AG09309 (cell line): ENCODE results near the gene NEK4.
"Not testable (repeated sequence)": the region's sequence is repeated elsewhere in the genome, so short reads cannot be mapped to it uniquely, and the experiment has no call there.

ENCODE experiments used
- DNase-seq: peaks from one replicate; pipeline ENCODE4 v3.0.0-alpha.2; 2010; ENCODE audit warnings: low read depth
- H3K4me3 ChIP-seq: 2 replicates; pipeline ENCODE4 v1.5.1; 2011; ENCODE audit warnings: mild to moderate bottlenecking, low read depth, low read length, moderate library complexity; ENCODE audit not compliant: control insufficient read depth
- TF ChIP-seq, protein P1 (sequence below): IDR thresholded peaks from 2 replicates; pipeline ENCODE4 v1.5.1; 2011; ENCODE audit warnings: mild to moderate bottlenecking, low read depth, low read length, inconsistent platforms; ENCODE audit not compliant: insufficient read depth, control insufficient read depth; ENCODE audit errors: missing control alignments

Gene NEK4

DNA sequence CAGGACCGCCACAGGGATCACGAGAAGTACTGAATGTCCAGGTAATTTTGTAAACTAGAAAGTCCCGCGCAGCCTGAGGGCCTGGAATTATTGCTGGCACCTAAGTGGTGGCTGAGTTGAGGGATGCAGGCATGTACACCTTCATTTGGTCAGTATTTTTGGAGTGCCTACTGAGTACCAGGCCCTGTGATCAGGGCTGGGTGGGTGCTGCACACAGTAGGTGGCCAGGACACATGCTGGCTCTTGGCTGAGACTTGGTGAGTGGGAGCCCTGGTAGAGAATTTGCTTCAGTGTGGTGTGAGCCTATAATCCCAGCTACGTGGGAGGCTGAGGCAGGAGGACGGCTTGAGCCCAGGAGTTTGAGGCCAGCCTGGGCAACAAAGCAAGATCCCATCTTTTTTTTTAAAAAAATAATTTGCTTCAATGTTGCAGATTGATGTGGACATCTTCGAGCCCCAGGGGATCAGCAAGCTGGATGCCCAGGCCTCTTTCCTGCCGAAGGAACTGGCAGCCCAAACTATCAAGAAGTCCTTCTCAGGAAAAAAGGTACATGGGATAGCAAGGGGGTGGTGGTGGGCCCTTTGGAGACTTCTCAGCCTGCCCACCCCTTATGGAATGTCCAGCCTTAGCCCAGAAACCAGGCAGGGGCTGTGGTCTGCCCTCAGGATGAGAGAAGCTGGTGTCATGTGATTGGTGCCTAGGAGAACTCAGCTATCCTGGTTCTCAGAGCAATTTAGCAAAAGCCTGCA is 9.3 kb upstream of the NEK4 start:
- no peak for DNase-seq
- TF ChIP-seq, protein P1, sequence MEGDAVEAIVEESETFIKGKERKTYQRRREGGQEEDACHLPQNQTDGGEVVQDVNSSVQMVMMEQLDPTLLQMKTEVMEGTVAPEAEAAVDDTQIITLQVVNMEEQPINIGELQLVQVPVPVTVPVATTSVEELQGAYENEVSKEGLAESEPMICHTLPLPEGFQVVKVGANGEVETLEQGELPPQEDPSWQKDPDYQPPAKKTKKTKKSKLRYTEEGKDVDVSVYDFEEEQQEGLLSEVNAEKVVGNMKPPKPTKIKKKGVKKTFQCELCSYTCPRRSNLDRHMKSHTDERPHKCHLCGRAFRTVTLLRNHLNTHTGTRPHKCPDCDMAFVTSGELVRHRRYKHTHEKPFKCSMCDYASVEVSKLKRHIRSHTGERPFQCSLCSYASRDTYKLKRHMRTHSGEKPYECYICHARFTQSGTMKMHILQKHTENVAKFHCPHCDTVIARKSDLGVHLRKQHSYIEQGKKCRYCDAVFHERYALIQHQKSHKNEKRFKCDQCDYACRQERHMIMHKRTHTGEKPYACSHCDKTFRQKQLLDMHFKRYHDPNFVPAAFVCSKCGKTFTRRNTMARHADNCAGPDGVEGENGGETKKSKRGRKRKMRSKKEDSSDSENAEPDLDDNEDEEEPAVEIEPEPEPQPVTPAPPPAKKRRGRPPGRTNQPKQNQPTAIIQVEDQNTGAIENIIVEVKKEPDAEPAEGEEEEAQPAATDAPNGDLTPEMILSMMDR, result no peak
- no peak overlapping the region for H3K4me3 ChIP-seq

DNA sequence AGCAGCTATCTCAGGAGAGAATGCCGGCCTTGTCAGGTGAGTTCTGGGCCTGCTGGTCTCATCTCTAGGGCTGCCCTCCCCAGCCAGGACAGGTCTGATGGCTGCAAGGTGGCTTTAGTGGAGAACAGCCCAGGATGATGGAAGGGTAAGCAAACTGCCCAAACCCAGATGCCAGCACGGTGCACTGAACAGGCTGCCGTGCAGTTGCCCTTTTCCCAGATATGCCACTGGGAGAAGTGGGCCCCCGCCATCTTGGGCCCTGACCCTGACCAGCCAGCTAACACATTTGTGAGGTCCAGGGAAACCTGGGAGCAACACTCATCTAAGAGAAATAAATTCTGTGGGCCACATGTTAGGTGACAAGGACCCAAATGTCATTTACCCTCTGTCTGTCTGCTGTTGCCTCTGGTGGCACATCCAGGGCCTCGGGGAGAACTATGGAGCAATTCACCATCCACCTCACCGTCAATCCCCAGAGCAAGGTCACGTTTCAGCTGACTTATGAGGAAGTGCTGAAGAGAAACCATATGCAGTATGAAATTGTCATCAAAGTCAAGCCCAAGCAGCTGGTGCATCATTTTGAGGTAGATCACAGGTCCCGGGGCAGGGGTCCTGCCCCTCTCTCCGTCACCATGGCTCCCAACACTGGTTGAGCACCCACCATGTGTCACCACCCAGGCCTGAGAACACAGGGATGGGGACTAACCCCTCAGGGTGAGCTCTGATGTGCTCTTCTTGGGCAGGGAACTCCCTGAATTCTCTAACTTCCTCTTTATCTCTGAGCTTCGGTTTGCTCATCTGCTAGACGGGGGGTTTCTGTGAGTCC is 8.5 kb upstream of the NEK4 start:
- no peak for DNase-seq

DNA sequence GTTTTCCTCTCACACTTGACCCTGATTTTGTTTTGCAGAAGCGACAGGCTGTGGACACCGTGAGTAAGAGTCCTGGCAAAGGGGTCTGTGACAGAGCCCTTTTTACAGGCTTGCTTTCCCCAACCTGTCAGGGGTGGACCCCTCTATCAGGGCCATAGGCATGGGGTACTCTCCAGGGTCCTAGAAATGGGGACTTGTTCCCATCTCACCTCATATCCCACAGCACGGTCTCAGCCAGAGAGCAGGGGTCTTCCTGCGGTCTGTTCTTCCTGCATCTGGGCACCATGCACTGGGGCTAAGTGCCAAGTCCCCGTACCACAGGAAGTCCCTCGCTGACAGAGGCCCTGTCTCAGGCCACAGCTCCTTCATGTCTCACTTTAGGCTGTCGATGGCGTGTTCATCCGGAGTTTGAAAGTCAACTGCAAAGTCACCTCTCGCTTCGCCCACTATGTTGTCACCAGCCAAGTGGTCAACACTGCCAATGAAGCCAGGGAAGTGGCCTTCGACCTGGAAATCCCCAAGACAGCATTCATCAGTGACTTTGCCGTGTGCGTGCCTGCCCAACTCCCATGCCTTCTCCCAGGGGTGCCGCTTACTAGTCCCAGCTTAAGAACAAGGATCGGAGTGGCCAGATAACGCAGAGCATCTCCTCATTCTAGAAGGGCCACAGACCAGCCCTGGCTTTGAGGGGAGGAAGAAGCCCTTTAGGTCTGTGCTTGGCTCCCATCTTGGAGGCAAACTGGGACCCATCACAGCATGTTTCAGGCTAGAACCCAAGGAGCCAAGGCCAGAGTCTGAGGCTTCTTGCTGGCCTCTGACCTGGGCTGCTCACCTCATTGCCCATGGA is 7.4 kb upstream of the NEK4 start:
- H3K4me3 ChIP-seq, result no peak overlapping the region
- TF ChIP-seq, protein P1, result no peak
- DNase-seq, result no peak

More for the DNA sequence above, 8.5 kb upstream of the NEK4 start:
- TF ChIP-seq, protein P1, result no peak
- no peak overlapping the region for H3K4me3 ChIP-seq

DNA sequence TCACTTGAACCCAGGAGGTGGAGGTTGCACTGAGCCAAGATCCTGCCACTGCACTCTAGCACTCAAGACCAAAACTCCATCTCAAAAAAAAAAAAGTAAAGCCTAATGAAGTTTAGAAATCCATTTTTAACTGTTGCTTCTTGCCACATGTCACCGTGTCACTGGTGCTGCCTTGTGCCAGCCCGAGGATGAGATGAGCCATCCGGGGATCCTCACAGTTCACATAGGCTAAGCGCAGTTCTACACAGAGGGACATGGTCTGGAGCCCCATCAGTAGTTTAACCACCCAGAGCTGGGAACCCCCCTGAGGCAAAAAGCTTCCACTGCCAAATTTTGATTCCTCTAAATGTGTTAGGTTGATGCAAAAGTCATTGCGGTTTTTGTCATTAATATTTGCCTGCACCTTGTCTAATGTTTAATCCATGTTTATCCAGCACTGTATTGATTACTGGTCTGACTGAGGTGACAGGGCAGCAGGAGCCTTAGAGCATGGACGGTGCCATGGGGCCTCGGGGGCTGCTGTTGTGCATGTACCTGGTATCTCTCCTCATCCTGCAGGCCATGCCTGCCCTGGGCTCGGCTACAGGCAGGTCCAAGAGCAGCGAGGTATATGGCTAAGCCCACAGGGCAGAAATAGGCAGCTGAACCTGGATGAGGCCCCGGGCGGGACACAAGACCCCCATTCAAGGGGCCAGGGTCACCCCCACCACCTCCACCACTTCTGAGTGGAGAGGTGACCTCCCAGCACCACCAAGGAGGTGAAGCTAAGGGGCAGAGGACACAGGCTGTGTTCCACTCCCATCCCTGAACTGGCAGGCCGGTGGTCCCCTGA is 6.6 kb upstream of the NEK4 start, which contains the start of gene ITIH1:
ITIH1 (plus strand) TSS at position 473 of the 832 bp plus-strand sequence; CDS start at position 490, 17 bp downstream.
- TF ChIP-seq, protein P1, result no peak
- DNase-seq, result no peak
- no peak within 1 kb of the TSS for H3K4me3 ChIP-seq

DNA sequence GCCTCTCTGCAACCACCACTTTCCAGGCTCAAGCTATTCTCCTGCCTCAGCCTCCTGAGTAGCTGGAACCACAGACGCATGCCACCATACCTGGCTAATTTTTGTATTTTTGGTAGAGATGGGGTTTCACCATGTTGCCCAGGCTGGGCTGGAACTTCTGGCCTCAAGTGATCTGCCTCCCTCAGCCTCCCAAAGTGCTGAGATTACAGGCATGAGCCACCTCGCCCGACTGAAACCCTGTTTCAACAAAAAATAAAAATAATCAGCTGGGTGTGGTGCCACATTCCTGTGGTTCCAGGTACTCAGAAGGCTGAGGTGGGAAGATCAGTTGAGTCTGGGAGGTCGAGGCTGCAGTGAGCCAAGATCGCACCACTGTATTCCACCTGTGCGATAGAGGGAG is 5.7 kb upstream of the NEK4 start:
- DNase-seq, H3K4me3 ChIP-seq: not testable (repeated sequence)

DNA sequence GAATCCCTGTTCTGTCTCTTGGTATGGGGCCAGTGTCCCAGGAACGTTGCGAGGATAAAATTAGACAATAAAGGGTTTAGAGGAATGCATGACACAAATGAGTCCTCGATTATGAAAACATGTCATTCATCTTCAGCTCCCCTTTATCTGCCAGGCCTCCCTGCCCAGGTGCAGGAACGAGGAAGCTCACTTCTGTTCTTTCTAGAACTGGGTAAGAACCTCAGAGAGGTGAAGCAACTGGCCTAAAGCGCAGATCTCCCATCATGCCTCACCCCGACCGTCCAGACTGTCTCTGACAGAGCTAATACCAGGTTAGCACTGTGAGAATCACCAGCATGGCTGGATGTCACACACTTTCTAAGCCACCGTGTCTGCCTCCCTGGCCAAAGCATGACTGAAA is 5.1 kb upstream of the NEK4 start:
- TF ChIP-seq, protein P1, result no peak
- no peak overlapping the region for H3K4me3 ChIP-seq
- DNase-seq, result no peak
